GM19395 (cell line): Measurements from ENCODE around the gene KCNJ12.

Source experiments
- ATAC-seq: cut with Tn5 transposase; IDR thresholded peaks from one replicate; pipeline ENCODE4 v1.9.1; 2021; ENCODE audit warnings: mild to moderate bottlenecking, moderate library complexity; ENCODE audit not compliant: unreplicated experiment

The KCNJ12 gene

DNA sequence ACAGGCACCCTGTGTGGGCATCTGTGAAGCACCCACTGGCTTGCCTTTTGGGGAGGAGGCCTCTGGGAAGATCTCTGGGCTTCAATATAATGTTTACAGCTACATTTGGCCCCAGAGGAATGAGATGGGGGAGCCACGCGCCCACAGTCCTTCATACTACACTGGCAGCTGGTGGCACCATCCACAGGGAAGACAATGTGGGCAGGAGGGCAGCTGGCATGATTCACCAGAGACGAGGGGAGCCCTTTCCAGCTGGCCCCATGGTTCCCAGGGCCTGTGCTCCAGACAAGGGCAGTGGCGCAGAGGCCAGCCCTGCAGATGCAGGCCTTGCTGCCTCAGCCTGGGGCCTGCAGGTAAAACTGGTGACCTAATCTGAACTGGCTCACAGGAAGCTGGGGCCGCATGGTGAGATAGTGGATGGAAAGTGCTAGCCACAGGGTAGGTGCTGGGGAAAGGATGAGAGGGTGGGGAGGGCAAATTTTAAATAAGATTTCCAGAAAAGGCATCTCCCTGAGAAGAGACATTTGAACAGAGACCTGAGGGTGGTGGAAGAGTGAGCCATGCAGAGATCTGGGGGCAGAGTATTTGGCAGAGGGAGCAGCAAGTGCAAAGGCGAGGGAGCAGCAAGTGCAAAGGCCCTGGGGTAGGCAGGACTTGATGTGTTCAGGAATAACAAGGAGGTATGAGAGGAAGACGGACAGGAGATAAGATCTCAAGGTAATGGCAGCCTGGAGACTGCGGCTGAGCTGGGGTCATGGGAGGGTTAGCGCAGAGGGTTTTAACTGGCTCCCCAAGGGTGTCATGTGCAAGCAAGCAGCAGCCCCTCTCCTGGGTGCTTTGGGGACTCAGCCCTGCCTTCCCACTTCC, 12.1 kb upstream of the KCNJ12 start:
- ATAC-seq: no peak

- no peak for ATAC-seq
Measured at GRCh38 chr17:21365016-21365415, 11.1 kb upstream of the KCNJ12 start.

- no peak for ATAC-seq
Measured at GRCh38 chr17:21368545-21369246, 7.5 kb upstream of the KCNJ12 start.

DNA sequence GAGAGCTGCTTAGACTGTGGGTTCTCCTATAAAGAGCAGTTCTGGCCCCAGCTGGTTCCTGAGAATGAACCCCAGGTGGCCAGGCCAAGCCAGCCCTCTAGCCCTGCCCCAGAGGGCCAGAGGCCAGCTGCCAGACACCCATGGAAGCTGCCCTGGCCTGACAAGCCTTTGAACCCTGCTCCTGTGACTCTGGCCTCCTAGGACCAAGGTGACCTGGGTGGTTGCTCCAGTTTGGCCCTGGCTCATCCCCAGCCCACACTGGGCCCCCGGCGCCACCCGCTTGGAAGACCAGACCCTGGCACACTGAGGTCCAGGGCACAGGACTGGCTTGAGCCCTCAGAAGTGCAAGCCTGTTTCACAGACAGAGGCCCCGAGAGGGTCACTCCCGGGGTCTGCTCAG, 6.8 kb upstream of the KCNJ12 start:
- no peak for ATAC-seq

DNA sequence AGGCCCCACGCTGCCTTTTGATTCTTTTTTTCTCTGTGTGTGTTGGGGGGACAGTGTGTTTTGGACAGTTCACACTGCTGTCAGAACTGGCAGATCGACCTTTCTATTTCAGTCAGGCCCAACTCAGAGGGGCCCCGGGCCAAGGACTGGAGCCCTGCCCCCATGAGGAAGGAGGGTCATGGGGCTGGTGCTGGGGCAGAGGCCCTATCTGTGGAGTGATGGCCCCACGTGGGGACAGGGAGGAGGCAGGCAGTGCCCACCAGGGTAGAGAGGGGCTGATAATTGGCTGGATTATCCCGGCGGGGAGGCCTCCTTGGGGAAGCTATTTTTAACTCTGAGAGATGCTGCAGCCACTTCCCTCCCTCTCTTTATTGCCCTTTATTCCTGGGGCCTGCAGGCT, 5.7 kb upstream of the KCNJ12 start:
- ATAC-seq: no peak

DNA sequence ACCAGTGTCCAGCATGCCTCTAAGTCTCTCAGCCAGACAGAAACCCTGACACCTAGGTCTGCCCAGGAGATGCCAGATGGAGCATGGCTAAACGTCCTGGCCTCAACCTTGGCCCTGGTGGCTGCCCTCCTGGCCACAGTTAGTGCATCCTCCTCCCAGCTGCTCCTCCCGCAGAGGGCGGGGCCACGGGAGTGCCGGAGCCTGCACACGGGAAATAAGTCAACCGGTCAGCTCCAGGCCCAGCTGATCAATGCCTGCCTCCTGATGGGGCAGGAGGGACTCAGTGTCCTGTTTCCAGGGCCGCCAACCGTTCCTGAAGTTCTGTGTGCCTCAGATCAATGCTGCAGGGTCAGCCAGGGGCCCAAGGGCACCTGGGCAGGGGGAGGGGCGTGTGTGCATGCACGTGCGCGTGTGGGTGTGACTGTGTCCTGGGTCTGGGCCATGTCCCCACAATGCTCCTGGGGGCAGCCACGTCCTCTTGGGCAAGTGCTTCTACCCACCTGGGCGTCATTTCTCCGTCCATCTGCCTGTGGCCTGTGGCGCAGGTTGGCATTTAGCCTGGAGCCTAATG, 4.6 kb upstream of the KCNJ12 start:
- ATAC-seq: no peak

GRCh38 chr17:21372256-21372954, 3.8 kb upstream of the KCNJ12 start:
- no peak for ATAC-seq

DNA sequence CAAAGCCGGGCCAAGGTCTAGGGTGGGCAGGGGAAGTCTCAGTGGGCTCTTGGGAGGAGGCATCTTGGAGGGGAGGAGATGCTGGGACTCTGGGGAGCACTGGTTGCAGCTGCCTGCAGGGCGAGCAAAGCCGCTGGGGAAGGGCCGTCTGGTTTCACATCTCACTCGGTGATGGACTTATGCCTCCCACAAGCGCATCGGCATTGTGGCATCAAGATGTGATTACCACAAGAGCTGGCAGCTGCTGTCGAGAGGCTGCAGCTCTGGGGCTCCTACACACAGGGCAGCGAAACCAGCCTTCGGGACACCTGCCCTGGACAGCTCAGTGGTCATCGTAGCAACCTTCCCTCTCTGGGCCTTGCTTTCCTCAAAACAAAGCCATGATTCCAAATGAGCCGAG, 3.1 kb upstream of the KCNJ12 start:
- ATAC-seq: no peak

DNA sequence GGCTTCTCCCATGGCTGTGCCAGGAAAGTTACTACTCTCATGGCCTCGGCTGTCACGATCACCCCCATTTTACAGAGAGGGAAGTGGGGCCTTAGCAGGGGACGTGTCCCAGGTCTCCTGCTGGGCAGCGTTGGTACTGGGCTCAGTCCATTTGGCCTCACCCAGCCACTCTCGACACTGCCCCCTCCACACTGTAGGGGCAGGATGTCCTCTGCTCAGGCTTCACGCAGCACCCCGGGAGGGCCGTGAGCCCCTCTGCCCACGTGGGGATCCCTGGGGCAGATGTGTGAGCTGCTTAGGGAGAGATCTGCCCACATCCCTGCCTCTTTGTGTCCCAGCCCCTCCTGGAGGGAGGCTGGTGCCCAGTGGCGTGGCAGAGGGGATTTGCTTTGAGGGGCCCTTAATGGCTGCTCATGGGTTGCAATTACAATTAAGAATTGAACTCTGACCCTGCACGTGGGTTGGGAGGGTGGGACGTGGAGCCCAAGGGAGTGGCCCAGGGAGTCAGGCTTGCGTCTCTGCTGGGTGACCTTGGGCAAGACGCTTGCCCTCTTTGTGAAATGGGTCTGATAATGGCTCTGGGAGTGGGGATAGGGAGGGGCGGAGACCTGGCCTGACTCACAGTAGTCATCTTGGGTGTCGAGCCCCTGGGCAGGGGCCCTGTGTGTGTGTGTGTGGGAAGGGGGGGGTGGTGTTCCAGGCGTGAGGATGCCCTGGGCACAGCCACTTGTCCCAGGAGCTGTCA, 2.3 kb upstream of the KCNJ12 start:
- ATAC-seq: no peak

- ATAC-seq: no peak
Measured at GRCh38 chr17:21374441-21375161, 1.6 kb upstream of the KCNJ12 start.

DNA sequence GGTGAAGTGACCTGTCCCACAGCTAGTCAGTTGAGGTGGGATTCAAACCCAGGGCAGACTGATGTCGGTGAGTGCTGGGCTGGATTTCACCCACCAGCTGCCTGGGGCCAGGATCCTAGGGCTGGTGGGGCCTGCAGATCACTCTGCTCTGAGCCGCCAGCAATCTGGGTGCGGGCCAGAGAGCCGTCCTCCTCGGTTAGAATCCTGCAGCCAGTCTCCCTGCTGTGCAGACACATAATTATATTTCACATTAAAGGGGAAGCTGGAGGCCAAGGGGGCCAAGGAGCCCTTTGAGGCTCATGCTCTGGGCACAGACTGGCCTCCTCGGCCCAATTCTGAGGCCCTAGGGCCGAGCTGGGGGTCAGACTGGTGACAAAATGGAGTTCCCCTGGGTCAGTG, 996 bp upstream of the KCNJ12 start:
- no peak for ATAC-seq

GRCh38 chr17:21375757-21376080, 438 bp upstream of the KCNJ12 start:
- ATAC-seq: no peak

GRCh38 chr17:21376759-21377690, 868 bp downstream of the KCNJ12 start:
- no peak for ATAC-seq

- ATAC-seq: no peak
Measured at GRCh38 chr17:21377705-21378396, 1.7 kb downstream of the KCNJ12 start.

DNA sequence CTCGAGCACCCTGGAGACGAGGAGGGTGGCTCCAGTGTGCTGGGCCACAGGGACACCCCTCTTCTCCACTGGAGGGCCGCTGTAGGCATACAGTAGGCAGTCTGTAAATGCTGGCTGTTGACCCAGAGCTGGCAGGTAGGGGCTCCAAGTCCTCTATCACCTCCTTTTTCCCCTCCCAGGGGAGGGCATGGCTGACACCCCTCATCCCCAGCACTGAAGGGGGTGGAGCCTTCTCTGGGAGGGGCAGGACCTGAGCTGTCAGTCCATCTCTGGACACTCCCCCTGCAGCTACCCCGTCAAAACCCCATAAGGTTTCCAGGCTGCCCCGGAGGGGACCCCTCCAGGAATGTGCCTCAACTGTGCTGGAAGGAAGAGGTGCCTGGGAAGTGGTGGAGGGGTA, 2.4 kb downstream of the KCNJ12 start:
- ATAC-seq: no peak

GRCh38 chr17:21379080-21379711, 3.0 kb downstream of the KCNJ12 start:
- no peak for ATAC-seq

DNA sequence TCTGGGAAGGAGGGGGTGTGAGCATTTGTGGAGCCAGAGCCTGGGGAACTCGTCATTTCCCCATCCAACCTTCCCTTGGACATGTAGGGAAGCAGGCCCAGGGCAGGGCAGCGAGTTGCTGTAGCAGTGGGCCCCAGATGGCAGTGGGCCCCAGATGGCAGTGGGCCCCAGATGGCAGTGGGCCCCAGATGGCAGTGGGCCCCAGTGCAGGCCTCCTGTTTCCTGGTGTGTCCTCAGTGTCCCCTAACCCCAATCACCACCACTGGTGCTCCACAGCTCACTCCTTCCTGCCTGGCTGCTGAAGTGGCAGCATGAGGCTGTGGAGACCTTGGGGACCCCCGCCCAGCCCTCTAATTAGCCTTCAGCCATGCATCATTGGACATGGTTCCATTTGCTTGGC, 4.5 kb downstream of the KCNJ12 start:
- no peak for ATAC-seq

- no peak for ATAC-seq
Measured at GRCh38 chr17:21381076-21381706, 5.0 kb downstream of the KCNJ12 start.
